Posterior cingulate gyrus (tissue), 11 donors: ENCODE data around the gene FRS3.

ENCODE experiments used
- DNase-seq, 10 donors: peaks; one replicate each; pipeline versions ENCODE4 v3.0.0 to v3.0.0-alpha.2; 2020 to 2021; ENCODE audit warnings: mixed read lengths in 3 of 10
- intact Hi-C: fragments of 100-400 bp; cut with DNase I; formaldehyde crosslinking; loops from one replicate; pipeline ENCODE4 v1.15.1; 2023

The FRS3 gene

DNA sequence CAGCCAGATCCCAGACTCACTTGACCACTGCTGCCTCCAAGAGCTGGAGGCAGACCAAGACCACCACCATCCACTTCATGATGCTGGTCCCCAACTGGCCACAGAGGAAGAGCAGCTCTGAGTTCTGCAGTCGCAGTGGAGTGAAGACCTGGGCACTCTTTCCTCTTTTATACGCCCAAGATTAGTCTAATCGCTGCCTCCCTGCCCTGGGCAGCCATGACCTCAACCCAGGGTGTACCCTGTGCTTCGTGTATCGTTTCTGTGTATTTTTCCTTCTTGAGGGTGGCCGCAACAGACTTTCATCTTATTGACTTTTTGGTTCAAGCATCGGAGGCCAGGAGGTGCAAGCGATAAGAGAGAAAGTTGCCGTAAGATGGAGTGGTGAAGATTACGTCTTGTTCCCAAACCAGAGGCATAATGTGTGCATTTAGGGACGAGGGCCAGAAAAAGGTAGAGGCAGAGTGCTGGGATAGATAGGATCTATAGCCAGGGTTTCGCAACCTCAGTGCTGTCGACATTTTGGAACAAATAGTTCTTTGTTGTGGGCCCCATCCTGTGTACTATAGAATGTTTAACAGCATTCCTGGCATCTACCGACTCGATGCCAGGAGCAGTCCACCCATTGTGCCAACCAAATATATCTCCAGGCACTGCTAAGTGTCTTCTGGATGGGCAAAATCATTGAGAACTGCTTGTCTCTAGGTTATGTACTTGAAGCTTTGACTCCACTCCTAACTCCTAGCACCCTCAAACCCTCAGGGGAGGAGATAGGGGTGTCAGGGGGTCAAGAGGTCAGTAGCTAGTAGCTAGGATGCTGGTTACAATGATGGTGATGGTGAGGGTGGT lies 32.2 kb downstream of the FRS3 start, which contains the start of gene PGC:
Gene PGC (minus strand): TSS at position 142 of the 846 bp plus-strand sequence. CDS start 63 bp downstream, at position 79.
- intact Hi-C loops: no loop called here
- peak in 2 of 10 donors; percentile 23 to 24 for DNase-seq

DNA sequence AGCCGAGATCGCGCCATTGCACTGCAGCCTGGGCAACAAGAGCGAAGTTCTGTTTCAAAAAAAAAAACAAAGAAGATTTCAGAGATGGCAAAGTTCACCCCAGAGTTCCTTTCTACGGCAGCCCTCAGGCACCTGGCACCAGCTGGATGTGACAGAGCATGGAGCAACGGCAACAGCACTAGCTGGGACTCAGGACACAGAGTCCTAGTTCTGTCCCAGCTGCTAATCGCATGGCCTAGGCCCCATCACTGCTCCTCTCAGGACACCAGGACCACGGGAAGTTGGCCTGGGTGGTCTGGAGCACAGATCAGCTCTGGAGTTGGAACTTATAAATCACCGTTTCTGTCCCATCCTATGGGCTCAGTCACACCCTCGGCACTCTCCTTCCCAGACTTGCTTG lies 33.6 kb downstream of the FRS3 start:
- intact Hi-C loops: no loop called here
- peak in 2 of 10 donors; percentile 41 to 72 for DNase-seq

DNA sequence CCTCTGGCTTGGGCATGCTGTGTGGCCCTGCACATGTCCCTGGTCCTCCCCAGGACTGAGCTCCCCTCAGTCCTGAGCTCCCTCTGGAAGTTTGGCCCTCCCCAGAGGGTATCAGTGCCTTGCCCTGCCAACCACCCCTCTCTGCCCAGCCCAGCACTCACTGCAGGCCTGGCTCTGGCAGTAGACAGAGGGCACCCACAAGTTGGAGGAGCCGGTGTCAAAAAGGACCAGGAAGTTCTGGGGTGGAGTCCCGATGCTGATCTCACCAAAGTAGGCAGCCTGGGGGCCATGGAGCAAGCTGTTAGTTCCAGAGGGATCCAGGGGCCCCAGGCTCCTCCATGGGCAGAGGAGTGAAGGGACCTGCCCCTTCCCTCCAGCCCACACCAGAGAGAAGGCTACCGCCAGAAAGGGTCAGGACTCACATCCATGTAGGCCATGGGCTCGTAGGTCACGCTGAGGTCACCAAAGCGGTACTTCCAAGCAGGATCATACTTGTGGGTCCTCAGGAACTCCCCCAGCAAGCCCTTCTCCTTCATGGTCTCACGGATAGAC lies 35.4 kb downstream of the FRS3 start:
- intact Hi-C loops: no loop called here
- DNase-seq: peak in 3 of 10 donors; percentile 25 to 35 (median 30)

DNA sequence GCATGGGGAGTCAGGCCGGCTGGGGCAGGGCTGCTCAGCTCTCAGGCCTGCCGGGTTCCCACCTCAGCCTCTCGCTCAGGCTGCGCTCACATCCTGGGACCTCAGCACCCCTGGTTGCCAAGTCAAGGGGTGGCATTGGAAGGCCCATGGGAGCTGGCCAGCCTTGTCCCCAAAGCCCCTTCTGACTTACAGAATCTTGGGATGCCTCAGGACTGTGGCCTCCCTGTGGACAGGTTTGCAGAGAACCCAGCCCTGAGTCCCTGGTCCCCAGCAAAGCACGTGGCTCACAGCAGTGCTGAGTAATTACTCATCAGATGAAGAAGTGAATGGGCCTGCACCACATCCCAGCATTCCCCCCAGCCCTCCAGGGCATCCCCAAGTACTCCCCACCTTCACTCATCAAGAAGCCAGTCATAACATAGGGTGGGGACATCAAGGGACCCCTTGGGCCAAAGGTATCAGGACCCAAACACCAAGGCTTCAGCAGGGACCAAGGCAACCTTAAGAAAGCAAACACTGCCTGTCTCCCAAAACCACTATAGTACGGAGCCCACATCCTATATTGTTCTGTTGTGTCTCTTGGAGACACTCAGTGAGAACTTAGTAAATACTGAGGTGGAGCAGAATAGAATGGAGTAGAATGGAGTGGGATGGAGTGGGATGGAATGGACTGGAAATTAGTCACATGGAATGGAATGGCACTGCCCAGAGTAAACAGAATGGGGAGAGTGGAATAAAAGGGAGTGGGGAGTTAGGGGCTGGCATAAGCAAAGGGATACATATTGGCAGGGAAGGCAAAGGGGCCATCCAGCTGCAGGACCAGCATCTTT lies 36.1 kb downstream of the FRS3 start:
- intact Hi-C loops: no loop called here

DNA sequence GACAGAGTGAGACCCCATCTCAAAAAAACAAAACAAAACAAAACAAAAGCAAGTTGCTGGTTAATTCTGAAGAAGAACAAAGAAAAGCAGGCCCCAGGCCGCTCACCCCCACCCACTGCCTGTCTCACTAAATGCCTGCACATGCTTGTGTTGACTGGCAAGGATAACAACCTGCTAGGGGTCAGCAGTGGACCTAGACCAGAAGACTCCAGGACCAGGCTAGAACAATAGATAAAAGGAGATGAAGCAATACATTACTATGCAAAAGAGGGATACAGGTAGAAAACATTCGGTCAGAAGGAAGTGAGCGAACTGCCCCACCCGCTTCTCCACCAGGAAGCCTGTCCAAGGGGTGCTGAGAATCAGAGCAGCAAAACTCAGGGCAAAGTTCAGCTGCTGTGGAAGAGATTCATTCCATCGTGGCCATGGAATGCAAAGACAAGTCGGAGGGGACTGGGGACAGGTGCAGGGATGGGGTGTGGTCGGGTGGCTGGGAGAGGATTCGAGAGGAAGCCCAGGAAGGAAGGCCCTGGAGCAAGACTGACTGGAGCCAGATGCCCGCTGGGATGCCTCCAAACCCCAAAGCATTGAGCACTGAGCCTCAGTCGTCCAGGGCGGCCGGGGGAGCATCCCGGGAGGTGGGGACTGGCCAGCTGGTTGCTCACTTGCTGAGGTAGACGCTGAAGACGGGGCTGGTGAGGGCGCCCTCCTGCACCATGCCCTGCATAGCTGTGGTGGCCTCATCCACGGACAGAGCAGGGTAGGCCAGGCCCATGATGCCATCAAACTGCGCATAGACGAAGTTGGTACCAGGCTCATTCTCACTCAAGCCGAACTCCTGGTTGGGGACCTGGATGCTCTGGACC lies 37.8 kb downstream of the FRS3 start:
- intact Hi-C loops: no loop called here
- DNase-seq: peak in 2 of 10 donors; percentile 50 to 79

More for the DNA sequence above, 36.1 kb downstream of the FRS3 start:
- DNase-seq: peak in 3 of 10 donors; percentile 15 to 77 (median 54)

DNA sequence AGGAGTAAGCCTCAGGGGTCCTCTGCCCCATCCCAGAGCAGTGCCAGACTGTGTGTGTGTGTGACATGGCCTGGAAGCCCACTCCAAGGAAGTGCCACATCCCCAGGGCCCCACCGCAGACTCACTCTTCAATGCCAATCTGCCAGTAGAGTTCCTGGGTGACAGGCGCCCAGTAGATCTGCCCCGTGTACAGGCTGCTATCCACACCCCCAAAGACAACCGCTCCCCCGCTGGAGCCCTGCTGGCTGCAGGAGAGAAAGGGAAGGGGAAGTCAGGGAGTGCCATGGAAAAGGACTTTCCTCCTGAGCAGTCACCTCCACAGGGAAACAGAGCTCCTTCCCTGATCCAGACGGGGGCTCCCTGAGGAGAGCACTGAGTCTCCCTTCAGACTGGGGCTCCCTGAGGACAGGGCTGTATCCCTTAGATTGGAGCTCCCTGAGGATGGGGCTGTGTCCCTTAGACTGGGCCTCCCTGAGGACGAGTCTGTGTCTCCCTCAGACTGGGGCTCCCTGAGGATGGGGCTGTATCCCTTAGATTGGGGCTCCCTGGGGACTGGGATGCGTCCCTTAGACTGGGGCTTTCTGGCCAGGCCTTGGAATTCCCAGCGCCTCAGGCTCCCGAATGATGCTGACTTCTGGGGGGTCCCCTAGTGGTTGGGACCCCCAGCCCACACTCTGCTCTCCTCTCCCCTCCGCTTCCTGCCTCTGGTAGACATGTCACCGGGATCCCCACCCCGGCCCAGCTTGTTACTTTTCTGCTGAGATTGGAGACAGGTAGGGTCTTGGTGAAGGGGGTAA lies 39.1 kb downstream of the FRS3 start:
- intact Hi-C loops: no loop called here
- peak in 2 of 10 donors; percentile 35 to 71 for DNase-seq

DNA sequence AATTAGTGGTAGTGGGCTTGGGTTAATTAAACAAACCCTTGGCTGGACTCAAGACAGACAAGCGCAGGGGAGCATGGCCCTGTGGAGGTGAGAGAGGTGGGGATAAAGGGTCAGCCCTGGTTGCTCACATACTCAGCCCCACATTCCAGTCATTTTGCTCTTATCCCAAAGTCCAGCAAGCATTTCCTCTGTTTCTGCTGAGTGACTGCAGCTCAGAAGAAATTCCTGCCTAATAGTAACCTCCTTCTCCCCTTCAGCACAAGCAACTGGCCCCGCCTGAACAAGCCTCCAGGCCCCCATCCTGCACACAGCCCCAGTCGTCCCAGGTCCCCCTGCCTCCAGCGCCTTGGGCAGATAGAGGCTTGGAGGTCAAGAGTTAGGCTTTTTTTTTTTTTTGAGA lies 40.7 kb downstream of the FRS3 start:
- intact Hi-C loops: loop anchor here (5.0 kb wide), 1 partner anchor 38 kb away; the partner anchor contains the start of gene FRS3

DNA sequence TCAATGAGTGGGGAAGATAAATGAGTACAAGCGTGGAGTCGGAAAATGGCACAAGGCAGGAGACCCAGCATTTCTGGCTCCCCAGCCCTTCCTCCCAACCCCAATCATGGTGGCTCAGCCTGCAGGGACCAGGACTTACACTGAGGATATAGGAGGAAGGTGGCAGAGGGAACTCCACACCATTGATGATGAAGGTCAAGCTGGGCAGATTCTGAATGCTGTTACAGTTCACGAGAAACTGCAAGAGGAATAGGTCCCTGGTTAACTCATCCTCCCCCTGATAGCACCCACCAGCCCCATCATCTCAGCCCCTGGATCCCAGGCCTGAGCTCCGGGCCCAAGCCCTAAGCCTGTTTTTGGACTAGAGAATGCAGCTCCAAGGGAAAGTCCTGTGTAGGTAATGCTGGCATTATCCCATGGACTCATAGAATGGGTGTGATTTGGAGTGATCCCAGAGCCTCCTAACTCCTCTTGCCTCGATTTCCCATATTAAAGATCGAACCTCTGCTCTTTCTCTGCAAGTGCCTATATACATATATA lies 42.0 kb downstream of the FRS3 start:
- intact Hi-C loops: loop anchor here (5.0 kb wide), 1 partner anchor 40 kb away; the partner anchor contains the start of gene FRS3

More for the DNA sequence above, 40.7 kb downstream of the FRS3 start:
- DNase-seq: peak in 1 of 10 donors; percentile 60

DNA sequence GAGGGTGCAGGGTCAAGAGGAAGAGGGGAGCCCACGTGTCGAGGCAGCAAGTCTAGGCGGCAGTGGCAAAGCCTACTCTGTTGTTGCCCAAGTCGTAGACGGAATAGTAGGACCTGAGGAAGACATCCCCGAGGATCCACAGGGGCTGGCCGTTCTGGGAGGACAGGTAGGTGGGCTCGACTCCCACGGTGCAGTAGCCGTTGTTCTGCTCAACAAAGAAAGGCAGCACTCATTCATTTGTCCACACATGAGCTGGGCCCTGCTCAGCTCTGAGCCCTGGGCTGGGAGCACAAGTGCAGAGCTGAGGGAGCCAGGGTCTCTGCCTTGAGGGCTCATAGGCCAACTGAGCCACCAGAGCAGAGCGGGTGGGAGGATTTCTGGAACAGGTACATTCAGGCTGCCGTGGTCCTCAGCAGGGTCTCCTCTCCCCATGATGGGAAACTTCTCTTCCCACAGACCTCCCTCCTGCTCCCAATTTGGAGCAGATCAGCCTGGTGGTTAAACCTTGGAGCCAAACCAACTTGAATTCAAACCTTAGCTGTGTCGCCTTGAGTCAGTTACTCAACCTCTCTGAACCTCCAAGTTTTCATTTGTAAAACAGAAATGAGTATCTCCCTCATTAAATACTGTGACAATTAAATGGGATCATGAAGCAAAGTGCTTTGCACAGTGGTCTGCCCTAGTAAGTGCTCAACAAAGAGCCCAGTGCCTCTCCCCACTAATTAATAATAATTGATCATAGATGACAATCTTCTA lies 42.7 kb downstream of the FRS3 start:
- peak in 3 of 10 donors; percentile 39 to 66 (median 60) for DNase-seq

More for the DNA sequence above, 42.0 kb downstream of the FRS3 start:
- DNase-seq: peak in 3 of 10 donors; percentile 9 to 61 (median 24)

DNA sequence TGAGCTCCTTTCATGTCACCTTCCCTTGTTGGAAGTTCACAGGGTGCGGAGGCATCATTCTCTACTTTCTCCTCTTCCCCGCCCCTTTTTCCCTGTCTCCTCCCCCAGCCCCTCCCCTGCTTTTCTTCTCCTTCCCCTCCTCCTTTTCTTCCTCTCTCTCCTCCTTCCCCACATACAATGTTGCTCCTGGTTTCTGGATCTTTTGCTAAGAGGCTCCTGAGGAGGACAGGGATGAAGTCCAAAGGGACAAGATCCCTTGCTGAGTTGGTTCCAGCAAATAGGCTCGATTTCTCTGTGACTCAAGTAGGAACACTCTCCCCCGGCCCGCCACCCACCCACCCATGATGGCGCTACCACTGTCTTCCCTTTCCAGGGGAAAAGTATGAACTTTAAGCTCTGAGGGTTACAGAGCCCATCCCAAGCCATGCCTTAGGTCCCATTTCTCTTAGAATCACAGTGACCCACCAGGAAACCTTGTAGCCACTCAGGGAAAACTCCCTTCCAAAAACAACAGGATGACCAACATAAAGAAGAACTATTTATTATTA lies 43.4 kb downstream of the FRS3 start:
- intact Hi-C loops: loop anchor here (5.0 kb wide), 1 partner anchor 41 kb away; the partner anchor contains the start of gene FRS3
- peak in 1 of 10 donors; percentile 7 for DNase-seq

More for the DNA sequence above, 42.7 kb downstream of the FRS3 start:
- intact Hi-C loops: loop anchor here (5.0 kb wide), 1 partner anchor 40 kb away; the partner anchor contains the start of gene FRS3

DNA sequence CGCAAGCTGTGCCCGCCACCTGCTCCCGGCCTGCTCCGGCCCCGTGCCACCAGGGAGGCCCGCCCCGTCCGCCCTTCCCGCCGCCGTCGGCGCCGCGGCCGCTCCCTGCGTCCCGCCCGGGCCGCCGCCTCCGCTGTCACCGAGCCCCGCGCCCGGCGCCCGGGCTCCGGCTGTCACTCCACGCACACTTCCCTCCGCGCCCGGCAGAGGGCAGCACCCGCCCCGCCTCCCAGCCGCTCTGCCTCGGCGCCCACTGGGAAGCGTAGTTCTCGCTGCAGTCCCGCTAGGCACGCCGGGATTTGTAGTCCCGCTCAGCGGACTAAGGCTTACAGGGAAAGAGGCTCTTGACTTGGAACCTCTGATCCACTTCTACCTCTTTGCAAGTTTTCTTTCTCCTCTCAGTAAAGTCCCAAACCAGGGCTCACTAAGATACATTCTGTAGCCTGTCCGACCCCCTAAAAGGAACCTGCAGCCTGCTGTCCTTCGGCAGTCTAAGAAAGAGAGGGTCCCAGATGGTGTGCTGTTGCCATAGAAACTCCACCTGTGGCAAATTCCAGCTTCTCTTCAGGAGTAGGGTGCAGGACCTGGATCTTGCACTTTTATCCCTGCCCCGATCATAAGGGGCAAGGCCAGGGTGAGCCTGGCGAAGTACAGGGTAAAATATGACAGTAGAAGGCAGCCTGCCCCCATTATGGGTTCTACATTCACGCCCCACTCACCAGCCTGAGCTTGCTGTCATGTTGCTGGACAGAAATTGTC lies 44.1 kb downstream of the FRS3 start, which contains the start of gene TFEB:
Gene TFEB (minus strand): TSS at position 182 of the 759 bp plus-strand sequence. CDS start 44,395 bp downstream, outside the sequence.
- intact Hi-C loops: loop anchor here (1.0 to 5.0 kb wide), 3 partner anchors 29 to 53 kb away; partner anchors contain the start of gene FRS3

DNA sequence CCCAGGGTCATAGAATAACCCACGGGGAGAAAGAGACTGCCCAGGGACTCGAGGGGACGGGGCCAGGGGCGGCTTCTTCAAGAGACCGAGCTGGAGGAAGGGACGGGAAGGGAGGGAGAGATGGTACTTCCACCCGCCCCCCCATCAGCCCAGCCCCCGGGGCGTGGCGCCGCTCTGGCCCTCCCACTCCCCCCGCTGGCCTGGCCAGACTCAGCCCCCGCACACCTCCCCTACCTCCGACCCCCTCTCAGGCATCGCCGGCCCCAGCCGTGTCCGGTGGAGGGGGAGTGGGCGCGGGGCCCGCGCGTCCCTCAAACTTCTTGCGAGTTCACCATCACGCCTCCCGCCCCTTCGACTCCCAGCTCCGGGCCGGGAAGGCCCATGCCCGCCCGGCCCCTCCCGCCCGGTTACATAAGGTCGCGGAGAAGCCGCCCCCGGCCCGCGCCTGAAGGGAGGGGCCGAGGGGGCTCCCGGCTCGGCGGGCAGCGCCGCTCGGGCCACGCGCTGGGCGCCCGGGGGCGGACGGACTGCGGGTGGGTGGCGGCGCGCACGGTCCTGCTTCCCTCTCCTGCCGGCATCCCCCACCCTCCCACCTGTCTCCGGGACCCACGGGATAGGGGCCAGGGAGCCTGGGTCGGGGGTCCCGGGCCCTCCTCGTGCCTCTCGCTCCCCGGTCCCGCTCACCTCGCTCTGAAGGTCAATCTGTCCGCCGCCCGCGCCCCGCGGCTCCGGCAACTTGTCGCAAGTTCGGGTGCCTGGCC lies 44.9 kb downstream of the FRS3 start:
- DNase-seq: peak; percentile 74 to 97 (median 82)
- intact Hi-C loops: loop anchor here (1.0 to 5.0 kb wide), 3 partner anchors 29 to 52 kb away; partner anchors contain the start of gene FRS3

More for the DNA sequence above, 44.1 kb downstream of the FRS3 start, which contains the start of gene TFEB:
- DNase-seq: peak; percentile 95 to 99 (median 96)

DNA sequence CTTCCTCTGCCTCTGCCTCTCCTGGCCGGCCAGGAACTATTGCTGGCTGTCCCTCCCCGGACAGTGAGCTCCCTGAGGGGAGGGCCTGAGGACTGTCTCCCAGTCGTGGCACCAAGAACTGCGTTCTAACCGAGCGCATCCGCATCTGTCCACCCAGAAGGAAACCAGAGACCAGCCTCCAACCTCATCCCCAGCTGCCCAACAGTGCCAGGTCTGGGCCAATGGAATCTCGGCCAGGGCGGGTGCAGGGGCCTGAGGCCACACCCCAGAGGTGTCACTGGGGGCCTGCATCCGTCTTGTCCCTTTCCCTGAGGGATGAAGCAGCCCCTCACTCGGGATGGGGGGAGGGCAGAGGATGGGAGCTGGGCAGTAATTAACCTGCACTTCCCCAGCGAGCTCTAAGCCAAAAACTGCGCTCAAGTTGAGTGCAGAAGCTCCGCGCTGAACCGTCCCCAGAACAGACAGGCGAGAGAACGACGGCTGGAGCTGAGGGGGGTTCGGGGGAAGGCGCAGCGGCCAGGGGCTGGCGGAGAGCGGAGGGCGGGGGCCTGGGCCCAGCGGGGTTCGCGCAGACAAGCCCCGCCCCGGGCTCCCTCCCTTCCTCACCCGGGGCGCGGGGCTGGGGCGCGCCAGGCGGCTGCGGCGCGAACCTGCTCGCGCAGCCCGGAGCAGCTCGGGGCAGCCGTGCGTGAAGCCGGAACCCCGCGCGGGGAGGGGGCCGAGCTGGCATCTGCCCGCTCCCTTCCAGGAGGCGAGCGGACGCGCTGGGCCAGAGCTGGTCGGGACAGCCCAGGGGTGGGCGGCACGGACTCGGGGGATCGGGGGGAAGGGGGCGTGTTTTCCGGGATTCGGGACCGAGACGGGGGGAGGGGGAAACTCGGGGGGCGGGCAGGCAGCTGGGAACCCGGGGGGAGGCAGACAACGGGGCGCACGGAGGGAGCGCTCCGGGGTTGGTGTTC lies 45.7 kb downstream of the FRS3 start:
- intact Hi-C loops: loop anchor here (2.0 kb wide), 1 partner anchor 51 kb away; no protein-coding TSS in a partner anchor
- DNase-seq: peak; percentile 70 to 98 (median 82)

DNA sequence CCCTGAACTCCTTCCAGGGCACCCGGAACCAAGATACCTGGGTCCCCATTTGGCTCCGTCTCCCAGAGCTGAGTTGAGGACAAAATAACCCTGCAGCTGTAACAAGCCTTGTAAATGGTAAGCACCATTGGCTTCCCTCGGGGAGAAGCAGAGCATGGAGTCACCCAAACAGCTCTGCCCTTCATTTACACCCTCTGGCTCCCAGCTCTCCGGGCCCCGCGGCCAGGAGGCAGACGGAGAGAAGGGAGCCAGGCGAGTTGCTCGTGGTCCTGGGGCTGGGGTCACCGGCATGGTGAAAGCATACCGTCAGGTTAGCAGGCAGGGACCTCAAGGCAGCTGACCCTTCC lies 46.4 kb downstream of the FRS3 start:
- no peak for DNase-seq
- intact Hi-C loops: no loop called here
